Measurements from ENCODE around the gene SDCBP2.

The SDCBP2 gene

DNA sequence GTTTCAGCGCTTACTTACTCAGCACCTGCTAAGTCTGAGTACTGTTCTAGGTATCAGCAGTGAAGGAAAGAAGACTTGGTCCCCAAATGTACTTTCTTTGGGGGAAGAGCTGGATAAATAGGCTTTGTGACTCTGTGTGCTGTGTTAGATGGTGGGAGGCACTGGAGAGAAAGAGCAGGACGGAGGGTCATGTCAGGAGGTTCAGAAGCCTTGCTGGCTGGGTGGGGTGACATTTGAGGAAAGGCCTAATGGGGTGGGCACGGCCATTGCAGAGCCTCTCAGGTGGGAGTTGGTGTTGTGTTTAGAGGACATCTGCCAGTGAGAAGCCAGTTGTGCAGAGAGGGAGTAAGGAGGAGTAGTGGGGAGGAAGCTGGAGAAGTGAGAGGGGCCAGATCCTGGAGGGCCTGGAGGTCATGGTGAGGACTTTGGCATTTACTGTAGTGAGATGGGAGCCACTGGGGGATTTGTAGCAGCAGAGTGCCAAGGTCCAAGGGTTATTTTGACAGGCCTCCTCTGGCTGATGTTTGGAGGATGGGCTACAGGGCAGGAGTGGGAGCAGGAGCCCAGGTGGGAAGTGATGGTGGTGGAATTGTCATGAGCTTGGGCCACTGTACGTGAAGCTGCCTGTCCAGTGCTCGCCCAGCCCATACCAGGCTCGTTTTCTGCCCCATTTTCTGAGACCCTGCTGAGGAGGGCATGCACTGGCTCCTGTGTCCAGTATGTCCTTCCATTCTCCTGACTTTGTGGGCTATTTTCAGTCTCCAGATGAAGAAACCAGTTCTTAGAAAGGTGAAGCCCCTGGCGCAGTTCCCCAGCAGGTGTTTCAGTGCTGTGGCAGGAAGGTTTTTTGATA, 886 bp downstream of the SDCBP2 start:
- DNase-seq, result no peak

DNA sequence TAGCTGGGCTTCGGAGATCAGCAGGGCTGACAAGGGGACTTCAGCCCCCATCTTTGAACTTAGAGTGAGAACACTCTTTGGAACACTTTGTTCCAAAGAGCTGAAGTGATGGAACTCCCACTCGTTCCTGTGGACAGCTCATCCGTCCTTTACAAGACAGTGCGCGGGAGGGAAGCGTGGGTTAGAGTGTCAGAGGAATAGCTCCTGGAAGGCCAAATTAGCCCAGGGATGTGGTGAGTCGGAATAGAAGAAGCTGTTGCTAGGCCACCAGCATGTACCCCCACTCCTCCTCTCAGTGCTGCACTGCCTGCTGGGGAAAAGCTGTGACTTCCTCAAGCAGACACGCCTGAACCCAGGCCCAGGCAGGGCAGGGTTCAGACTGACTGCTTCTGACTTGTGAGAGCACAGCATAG, 1.7 kb downstream of the SDCBP2 start:
- DNase-seq, result no peak

DNA sequence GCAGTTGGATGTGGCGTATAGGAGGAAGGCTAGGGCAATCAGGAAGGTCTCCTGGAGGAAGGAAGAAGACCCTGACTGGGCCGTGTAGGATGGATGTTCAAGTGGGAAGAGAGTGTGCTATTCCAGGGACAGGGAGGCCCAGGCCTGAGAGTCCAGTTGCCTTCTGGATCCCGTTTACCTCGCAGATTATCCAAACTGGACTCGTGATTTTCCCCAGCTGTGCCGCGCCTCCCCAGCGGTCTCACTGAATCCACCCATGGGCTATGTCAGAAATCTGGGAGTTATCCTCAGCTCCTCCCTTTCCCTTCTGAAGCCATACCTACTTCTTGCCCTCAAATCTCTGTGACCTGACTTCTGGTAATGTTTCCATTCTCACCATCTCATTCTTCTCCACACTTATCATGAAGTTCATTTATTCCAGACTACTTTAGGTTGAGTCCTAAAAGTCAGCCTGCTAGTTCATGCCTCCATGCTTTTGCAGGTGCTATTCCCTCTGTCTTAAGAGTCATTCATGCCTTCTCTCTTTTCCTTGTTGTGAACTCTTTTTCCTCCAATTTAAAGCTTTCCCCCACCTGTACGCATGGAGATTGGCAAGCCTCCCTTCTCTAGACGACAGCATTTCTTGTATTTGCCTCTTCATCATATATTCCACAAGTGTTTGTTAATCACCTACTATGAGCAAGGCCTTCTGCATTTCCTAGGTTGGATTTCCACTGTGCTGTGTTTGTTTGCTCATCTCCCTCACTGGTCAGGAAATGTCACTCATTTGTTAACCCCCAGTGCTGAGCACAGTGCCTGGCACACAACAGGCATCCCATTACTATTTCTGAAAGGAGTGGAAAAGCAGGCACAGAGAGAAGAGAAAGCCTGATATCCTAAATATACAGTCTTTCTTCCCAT, 2.7 kb downstream of the SDCBP2 start:
- DNase-seq, result no peak

DNA sequence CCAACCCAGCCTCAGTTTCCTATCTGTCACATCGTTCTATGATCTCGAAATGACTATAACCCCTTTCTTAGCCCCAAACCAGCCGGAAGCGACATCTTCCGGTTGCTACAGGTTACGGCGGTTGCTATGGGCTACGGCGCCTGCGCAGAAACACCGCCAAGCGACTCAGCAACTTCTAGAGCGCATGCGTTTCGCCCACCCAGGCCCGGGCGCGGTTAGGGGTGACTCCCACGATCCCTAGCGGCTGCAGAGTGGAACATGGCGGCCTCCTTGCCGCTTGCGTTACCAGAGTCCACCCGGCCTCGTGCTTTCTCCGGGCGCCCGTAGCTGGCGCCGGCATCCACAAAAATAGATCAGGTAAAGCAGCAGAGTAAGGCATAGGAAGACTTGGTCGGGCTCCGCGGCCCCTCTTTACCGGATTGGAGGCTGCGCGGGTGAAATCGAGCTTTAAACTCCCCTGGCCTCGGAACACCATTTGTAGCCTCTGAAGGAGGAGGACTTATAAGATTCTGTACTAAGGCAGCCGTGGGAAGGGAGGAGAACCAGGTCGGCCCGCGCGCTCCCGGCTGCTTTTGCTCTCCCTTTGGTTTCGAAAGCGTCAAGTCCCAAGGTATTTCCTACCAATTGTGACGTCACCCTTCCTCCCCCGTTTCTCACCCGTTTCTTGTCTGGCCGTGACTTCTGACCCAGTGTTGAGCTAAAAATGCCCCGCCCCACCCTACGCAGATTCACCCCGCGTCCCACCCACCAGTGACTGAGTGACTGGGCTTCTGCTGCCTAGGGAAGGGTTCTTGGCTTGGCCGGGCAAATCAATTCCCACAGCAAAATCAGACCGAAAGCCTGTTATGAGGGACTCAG, 3.5 kb downstream of the SDCBP2 start:
- DNase-seq, result peak; percentile 90

DNA sequence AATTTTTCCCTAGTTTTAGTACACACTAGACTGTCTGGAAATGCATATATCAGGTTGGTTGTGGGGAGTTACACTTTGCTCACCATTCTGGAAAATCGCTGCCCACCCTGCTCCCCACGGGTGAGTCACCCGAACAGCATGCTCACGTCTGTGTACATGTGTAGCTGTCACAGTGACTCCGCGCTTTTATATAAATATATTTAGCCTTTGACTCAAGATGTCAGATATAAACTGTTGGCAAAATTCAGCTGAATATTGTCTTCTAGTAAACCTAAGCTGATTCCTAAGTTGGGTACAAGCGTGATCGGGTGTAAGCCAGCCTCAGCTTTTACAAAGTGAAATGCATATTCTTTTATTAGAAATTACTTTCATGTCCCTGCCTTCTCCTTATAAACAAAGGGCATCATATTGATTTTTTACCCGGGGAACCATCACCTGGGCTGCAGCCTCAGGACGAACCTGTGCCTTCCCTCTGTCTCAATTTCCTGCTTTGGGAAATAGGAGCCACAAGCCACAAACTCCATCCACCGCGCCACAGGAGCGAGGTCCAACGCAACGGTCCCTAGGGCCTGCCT, 4.3 kb downstream of the SDCBP2 start:
- no peak for DNase-seq

DNA sequence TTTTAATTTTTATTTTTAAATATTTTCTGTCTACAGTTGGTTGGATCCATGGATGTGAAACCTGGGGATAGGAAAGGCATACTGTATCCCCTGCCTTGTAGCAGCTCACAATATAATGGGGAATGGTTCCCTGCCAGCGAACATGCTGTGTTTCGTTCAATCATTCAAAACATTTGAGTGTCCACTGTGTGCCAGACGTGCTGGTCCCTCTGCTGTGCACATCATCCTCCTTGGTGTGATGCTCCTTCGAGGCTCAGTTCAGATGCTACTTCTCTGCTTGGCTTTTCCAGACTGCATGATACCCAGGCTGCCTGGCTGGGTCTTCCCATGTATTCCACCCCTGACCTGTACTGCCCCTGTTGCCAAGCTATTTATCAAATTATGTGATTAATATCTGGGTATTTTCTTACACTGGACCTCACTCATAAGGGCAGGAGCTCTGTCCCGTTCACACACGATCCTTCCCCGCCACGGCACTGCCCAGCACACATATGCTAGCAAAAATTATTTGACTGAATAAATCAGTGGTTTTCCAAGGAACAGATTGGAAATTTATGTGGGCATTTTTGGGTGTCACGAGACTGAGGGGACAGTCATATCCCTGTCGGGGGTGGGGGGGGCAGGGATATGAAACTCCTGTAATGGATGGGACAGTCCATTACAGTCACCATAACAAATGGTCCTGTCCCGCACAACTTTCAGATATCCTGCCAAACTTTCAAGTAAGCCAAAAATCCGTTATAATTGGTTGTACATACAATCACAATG, 4.9 kb downstream of the SDCBP2 start:
- no peak for DNase-seq

DNA sequence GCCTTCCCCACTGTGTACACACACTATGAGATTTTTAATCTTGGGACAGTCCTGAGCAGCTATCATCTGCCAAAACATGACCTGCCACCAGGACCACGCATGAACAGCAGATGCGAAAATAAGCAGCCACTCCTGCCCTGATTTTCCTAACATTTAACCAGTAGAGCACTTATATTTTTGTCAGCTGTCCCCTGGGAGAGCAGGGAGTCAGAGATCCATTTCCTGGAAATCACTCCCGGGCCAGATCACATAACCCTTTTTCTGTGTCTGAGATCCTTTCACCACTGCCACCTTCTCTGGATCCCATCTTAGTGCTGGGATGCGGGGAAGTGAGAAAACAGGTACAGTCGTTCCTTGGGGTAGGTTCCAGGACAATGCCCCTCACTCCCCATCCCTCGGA, 5.7 kb downstream of the SDCBP2 start:
- no peak for DNase-seq

DNA sequence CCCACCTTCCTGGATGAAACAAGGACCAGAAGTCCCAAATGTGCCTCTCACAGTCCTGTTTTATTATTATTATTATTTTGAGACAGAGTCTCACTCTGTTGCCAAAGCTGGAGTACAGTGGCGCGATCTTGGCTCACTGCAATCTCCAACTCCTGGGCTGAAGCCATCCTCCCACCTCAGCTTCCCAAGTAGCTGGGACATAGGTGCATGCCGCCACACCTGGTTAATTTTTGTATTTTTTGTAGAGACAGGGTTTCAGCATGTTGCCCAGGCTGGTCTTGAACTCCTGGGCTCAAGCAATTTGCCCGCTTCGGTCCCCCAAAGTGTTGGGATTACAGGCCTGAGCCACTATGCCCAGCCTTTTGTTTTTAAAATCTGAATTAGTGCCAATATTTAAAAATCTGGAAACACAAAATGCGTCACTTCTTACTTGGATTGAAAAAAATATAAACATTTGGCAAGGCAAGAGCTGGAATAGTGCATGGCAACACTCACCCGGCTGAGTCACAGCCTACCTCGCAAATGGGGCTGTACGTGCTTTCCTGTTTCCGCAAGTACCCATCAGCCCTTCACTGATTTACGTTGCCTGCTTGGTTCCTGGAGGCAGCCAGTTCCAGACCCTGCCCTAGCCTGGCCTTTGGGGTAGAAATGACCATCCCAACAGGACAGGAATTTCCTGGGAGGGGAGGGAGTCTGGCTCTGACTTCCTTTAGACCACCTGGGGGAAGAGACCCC, 6.3 kb downstream of the SDCBP2 start:
- no peak for DNase-seq

DNA sequence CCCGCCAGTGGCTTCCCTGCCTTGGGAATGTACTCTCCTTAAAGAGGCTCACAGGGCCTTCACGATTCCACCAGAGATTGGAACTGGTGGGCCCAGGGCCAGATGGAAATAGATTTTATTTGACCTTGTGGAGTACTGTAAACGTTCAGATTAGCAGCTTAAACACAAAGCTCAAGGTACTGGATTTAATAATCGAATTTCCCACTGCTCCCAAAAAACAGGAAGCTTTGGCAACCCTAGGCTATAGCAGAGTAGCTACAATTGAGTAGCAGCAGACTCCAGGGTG, 7.3 kb downstream of the SDCBP2 start:
- DNase-seq, result no peak

DNA sequence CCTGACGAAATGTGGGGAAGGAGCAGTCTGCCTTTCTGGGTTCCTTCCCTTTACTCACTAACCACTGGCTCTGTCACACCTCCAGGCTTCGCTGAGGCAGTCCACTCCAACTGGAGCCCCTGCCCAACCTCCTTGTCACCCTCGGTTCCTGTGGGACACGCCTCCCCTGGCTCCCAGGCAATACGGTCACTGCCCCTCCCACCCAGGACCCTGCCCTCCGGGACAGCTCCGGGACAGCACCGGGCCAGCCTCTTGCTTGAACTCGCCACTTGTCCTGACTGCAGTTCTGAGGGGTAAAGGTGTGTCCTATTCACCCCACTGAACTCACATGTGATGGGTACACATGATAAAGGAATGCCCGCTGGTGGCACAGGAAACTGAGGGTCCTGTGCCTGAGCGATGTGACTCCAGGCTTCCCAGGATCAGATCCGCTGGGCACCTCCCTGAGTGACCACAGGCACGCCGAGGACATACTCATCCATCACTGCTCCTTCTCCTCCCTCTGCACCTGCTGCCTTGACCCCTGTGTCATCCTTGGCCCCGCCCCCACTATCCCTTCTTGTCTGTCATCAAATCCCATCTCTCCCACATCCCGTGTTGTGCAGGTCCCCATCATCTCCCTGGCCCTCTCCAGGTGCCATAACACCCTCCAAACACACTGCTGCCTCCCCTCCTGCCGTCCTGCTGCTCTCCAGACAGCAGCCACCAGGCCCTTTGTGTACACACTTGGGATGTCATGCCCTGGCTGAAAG, 7.9 kb downstream of the SDCBP2 start:
- no peak for DNase-seq

DNA sequence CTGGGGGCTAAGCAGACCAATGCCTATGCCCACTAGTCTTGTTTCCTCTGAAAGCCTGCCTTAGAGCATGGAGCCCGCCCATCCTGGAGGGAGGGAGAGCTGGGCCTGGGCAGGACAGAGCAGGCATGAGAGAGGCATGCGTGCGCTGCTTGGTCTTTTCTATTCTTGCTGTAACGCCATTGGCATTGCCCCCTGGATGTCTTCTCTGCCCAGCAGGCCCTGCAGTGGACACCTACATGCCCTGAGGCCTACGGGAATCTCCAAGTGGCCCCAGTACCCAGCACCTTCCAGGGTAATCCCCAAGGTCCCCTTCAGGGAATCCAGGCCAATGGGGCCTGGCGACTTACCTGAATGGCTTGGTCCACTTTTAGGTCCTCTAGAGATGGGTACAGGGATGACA, 8.9 kb downstream of the SDCBP2 start:
- DNase-seq, result no peak

DNA sequence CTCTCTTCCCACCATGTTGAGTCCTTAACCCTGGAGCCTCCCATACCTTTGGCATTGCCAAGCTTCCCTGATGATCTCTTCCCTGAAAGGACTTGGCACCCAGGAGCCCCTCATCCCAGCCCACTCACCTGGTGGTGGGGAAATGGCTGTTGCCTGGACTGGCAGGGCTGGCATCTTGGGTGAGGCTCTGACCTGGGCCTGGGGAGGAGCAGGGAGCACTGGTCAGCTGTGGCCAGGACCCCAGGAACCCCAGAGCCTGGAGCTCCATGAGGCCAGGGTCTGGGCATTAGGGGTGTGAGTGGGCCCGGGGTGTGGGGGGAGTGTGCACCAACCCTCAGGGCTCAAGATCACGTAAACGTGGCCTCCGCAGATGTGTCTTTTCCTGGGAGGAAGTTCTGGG, 9.5 kb downstream of the SDCBP2 start:
- DNase-seq, result no peak

DNA sequence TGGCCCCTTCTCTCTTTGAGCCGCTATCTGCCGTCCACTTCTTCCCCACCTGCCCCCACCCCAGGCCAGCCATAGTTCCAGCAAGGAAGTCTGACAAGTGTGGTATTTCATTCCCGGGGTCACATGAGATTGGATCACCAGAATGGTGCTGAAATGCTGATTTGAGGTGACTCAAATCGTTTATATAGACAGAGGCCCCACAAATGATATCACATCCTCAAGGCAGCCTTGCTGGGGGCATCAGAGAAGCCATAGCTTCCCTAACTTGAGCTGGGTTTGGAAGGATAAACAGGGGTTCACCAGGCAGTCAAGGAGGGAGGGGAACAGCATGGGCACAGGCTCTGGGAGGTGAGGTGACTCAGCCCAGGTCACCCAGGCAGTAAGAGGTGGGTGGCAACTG, 9.9 kb downstream of the SDCBP2 start:
- DNase-seq, result no peak

DNA sequence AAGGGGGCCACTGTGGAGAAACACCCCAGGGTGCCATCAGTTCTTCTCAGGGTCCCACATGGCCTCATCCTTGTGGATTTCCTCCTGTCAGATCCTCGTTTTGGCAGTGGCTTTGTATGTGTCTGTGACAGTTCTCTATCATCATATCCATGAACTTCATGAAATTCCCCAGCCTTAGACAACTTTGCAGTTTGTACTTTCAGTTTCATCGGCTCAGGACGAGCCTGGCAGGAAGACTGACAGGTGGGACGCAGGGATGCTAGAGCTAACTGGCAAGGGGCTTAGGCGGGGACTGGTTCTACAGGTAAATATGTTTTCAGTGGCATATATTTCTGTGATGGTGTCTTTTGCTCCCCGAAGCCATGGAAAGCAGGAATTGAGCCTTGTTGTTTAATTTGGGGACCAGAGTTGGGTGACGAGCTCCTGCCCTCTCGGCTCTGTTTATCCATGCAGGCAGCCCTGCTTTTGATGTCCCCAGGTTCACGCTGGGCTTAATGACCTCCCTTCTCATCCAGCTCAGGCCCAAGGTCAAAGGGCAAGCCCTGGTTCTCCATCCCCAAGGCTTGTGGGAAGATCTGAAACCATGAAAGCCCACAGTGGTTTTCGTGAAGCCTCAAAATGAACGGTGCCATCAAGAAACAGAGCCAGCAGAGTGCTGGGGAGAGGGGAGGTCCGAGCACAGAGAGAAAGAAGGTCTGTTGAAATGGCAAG, 11.2 kb downstream of the SDCBP2 start:
- no peak for DNase-seq

DNA sequence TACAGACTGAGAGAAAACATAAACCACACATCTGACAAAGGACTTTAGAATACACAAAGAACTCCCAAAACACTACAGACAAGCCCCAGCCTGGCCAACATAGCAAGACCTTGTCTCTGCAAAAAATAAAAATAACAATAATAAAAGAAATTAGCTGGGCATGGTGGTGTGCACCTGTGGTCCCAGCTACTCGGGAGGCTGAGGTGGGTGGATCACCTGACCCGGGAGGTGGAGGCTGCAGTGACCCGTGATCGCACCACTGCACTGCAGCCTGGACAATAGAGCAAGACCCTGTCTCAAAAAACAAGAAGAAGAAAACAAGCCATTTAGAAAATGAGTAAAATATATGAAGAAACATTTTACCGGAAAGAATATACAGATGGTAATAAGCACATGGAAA, 13.1 kb downstream of the SDCBP2 start:
- DNase-seq, result no peak

DNA sequence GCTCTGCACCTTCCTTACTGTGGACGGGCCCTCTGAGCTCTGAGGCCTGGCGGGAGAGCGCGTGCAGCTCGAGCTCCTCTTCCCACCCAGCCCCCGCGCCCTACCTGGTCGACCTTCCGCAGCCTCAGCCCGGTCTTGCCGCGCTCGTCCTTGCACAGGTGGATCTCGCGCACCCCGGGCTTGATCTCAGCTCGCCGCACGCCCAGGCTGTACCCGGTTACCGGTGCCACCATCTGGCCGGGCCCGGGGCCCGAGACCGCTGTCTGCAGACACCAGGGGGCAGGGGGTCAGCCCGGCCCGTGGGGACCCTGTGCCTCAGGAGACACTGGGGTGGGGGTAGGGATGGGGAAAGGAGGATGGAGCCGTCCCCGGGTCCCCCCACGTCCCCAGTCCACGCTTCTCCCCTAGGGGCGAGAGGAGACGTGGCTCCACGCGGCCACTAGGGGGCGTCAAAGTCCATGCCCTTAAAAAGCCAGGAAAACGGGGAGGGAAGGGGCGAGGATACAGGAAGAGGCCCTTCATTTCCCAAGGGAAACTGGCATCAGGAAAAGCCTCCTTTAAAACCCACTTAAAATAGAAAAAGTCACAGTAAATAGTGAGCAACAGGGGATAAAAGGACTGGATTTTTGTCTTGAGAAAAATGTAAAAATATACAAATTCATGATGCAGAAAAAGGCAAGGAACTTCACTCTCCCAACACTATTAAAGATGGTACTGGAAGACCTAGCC, 15.5 kb downstream of the SDCBP2 start:
- DNase-seq, result peak; percentile 25

DNA sequence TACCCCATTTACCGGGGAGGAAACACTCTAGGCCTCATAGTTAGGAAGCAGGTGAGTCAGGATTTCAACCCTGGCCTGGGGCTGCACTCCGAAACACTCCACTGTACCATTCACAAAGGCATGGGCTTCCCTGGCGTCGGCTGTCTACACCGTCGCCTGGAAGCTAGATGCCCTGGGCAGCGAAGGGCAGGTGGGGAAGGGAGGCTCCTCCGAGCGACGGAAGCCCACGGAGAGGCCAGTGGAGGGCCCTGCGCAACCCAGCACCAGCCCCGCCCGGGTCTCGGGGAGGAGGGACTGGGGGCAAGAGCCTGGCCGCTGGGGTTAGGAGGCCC, 16.1 kb downstream of the SDCBP2 start:
- DNase-seq, result no peak

DNA sequence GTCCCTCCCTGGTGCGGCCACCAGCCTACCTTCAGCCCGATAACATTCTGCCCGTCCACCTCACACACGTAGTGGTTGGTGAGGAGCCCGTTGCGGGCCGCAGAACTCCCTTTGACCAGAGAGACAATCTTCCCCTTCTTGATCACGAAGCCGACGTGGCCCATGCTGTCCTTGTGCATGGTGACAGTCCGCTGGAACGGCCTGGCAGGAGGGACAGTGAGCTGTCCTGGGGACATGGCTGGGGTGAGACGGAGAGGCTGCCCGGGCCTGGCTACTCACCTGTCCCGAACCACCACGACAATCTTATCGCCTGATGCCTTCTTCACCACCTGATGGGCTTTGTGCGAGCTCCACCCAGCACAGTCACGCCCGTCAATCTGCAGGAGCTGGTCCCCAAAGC, 16.6 kb downstream of the SDCBP2 start:
- no peak for DNase-seq

DNA sequence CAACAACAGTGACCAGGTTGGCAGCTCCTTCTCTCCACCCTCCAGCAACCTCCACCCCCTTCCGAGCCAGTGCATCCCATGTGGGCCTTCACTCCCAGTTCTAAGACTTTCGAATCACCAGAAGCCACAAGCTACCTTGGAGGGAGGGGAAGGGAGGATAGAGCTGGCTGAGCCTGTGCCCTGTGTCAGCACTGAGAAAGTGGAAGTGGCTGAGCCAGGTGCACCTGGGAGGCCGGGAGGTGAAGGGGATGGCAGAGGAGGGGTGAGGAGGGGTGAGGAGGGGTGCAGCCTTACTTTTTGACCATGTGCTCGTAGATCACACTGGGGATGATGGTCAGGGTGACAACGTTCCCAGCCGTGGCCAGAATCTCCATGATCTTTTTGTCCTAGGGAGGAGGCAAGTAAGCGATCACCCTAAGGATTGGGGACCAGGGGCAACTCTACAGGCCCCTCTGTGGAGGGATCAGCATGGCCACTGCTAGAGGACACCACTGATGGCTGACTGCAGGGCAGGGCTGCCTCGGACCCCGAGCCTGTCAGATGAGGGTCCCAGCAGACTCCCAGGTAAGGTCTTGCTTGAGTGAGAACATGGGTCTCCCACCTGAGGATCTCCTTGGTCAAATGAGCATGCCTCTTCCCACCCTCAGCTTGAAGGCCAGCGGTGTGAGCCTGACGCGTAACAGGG, 18.3 kb downstream of the SDCBP2 start:
- no peak for DNase-seq
